ENCODE data around the gene KHK.
"Not testable (repeated sequence)": the region's sequence is repeated elsewhere in the genome, so short reads cannot be mapped to it uniquely, and the experiment has no call there.

KHK gene

DNA sequence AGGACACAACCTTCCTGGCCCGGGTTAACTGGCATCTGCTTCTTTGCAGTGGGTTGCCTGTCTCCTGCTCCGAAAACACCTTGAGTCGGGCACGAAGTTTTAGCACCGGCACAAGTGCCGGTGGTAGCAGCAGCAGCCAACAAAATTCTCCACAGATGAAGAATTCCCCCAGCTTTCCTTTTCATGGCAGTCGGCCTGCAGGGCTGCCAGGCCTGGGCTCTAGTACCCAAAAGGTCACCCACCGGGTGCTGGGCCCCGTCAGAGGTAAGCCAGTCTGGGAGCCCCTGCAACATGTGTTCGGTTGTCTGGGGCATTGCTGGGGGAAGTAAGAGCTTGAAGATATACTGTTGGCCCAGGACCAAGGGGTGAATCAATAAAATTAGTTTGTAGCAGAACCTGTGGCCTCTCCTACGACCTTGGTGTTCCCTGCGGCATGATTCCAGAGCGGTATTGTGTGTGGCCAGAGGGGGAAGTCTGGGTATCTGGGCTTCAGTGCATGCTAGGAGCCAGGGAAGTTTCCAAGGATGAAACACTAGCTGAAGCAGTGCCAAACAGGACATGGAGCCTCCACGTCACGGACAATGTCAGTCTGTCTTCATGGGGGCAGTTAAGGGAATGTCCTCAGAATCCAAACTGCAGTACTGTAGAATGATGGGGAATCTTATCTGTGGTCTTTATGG is 27.3 kb upstream of the KHK start:
- in situ Hi-C loops (cut with MboI; ENCODE audit: low sequenced_read_pairs) = no loop called here

DNA sequence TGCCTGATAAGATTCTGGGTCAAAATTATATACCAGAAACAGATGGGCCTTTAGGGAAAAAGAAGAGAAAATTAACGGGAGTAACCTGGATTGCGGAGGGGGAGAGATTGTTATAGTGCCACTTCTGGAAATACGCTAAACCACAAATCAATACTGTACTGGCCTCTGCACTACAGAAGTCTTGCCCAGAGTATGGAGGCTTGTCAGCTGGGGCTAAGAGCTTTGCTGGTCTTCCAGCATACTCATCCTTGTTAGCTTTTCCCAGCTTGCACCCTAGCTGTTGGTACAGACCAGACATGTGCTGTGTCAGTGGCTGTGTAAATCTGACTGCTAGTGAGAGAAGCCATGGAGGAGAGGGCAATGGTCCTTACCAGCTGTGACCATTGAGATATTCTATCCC is 26.2 kb upstream of the KHK start:
- in situ Hi-C loops (cut with MboI; ENCODE audit: low sequenced_read_pairs) = no loop called here

DNA sequence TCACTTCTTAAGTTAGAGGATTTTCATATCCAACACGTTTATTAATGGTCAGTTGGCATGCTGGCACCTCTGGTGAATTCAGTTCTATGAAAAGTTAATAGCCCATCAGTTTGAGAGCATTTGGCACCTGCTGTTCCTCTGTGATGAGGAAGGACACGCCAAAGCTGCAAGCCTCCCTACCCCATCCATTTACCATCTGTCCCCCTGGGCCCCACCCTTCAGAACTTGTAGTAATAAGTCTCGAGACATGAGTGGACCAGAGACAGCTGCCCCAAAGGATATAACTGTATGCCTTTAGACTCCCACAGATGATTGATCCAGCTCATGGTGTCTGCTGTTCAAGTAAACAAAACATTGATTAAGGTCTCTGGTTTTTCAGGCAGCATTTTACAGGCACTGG is 21.4 kb upstream of the KHK start:
- in situ Hi-C loops (cut with MboI; ENCODE audit: low sequenced_read_pairs) = no loop called here

DNA sequence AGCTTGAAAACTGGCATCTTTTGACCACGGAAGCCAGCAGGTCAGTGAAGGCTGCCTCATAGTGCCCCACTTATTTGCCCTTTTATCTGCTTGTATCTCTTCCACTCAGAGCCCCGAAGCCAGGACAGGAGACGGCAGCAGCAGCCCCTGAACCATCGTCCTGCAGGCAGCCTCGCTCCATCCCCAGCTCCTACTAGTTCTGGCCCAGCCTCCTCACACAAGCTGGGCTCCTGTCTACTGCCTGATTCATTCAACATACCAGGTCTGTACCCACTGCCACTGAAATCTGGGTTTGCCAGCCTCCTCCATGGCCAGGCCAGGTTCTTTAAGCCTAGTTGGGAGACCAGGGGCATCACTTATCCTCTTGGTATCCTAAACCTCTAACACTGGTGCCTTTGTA is 19.2 kb upstream of the KHK start:
- in situ Hi-C loops (cut with MboI; ENCODE audit: low sequenced_read_pairs) = no loop called here

DNA sequence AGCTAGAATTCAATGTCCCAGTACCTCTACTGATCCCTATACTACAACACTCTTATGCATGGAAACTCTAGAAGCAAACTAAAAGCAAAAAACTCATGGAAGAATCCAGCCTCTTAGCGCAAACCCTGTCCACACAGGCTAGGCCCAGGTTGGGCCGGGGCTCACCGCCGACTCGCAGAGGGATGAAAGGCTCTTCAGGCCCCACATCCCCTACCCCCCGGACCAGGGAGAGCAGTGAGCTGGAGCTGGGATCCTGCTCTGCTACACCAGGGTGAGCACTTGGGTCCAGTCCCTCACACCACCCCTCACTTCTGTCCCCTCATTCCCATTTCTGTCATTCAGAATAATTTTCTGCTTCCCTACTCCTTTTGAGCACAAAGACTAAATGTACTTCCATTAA is 17.1 kb upstream of the KHK start:
- in situ Hi-C loops (cut with MboI; ENCODE audit: low sequenced_read_pairs) = no loop called here

DNA sequence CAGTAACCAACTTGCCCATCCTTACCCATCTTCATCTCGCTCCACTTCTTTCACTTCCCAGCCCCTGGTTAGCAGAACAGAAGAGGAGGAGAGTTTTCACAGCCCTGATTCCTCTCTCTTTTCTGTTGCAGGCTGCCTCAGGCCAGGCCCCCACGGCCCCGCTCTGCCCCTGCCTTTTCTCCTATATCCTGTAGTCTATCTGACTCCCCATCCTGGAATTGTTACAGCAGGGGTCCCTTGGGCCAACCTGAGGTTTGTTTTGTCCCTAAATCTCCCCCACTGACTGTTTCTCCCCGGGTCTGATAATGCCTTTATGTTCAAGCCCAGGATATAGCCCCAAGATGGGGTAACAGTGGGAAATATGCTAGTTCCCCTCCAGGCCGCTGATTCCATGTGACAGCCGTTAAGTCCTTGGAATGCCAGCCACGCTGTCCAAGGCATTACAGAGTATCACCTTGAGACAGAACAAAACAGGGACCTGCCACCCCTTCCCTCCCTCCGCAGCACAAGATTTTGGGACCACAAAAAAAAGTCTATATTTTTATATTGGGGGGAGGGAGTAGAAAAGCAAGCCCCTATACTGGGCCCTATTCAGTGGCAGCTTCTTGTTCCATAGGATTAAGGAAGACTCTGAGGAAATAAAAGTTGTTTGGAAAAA is 16.5 kb upstream of the KHK start:
- in situ Hi-C loops (cut with MboI; ENCODE audit: low sequenced_read_pairs) = no loop called here

DNA sequence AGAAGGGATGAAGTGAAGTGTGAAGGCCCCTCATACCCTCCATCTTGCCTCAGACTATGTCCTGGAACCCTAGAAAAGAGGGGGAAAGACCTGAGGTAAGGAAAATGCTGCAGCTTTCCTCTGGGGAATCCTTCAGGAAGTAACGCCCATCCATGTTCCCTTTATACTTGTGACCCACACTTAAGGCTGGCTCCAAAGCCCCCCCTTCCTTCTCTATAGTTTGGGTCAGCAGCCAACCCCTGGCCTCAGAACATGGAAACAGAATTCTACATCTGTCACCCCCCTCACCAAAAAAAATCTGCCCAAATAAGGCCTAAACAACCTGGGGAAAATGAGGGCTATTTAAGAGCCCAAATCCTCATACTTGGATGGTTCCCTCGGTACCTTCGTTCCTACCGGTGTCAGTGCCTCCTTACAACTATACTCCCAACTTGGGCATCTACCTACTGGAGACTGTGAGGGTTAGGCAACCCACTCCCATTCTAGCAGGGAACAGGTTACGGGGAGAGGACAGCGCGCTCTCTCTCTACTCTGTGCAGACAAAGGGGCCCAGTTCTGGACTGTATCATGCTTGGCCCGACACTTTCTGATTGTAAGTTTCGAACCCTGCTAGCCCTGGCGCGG is 15.8 kb upstream of the KHK start:
- in situ Hi-C loops (cut with MboI; ENCODE audit: low sequenced_read_pairs) = no loop called here

DNA sequence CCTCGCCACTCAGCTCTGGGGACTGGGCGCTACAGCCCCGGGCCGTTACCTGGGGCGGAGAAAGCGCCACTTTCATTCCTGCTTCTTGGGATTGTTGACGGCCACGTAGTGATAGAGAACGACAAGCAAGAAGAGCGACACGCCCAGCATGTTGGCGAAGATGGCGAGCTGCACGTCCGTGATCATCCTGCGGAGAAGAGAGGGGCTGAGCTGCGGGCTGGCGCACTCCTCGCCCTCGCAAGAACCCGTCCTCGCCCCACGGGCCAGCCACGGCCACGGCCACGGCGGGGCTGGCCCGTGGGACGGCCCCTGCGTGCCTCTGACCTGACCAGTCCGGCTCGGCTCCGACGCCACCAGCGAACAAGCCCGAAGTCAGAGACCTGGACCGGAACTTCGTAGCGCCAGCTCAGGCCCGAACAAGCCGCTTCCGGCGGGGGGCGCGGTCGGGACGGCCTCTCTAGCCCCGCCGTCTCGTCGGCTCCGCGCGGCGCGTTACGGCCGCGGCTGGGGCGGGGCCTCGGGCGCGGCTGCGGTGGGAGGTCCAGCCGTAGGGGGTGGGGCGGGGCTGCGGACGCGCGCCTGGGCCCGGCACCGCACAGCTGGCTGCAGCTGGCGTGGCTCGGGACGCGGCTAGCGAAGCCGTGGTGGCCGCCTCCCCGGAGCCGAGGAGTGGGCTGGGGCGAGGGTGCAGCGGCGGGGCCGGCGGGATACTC is 15.1 kb upstream of the KHK start, which contains the start of gene OST4:
OST4 (minus strand) TSS at position 378 of the 713 bp plus-strand sequence.
- in situ Hi-C loops (cut with MboI; ENCODE audit: low sequenced_read_pairs) = no loop called here

DNA sequence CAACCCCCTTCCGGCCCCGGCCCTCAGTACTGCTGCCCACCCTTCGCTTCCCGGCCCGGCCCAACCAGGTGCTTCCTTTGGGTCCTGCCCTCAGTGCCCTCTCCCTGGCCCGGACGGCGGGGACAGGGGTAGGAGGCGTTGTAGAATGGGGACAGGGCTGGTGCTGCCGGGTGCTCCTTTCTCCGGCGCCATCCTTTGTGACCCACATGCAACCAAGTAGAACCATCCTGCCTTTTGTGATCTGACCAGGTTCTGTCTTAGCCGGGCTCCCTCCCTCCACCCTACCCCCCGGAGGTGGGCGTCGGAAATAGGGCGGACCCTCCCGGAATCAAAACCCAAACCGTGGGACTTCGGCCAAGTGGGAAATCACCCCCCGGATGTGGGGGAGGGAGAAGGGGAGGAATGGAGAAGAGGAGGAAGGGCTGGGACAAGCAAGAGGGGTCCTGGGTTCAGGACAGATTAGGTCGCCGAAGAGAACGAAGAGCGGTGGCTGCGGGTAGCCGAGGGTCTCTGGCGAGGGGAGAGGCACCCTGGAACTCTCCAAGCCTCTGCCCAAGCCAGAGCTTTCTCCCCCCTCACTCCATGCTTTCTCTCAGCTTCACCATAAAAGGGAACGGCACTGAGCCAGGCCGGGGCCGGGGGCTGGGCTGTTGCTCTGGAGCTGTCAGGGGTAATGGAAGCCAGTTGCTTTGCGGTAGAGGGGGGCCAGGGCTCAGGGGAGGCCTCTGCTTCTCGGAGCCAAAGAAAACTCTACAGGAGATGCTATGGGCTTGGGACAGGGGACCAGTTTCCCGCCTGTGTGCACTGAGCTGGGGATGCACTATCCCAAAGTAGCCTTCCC is 14.4 kb upstream of the KHK start:
- in situ Hi-C loops (cut with MboI; ENCODE audit: low sequenced_read_pairs) = no loop called here

DNA sequence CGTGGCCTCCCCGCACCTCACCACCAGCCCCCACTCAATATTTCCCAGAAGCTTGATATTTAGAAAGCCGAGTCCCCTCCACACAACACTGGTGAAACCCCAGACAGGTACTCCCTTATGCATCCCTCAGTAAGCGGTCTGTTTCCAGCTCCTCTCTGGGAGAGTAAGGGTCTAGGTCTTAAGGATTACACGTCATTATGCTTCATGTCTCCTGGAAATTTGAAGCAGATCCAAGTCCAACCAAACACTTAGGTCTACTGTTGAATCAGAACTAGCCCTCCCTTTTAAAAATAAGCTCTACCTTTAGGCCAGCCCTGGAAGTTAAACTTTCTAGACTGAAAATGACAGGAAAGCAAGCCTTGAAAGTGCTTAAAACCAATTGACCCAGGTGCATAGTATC is 13.7 kb upstream of the KHK start:
- in situ Hi-C loops (cut with MboI; ENCODE audit: low sequenced_read_pairs) = no loop called here

DNA sequence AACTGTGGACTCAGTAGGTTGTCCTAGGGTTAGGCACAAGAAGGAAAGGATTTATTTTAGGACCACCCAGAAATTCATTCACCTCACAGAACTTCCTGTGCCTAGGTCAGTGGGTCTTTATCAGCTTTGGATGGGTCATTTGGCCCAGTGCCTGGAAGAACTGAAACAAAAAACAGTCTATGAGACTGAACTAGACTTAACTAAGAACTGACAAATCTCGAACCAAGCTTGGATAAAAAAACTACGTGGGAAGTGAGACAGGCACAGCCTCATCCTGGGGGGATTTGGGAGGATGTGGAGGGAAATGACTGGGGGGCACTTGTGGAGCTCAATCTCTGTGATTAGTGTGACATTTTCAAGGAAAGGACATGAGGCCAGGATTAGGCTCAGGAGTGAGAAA is 12.8 kb upstream of the KHK start:
- in situ Hi-C loops (cut with MboI; ENCODE audit: low sequenced_read_pairs) = no loop called here

DNA sequence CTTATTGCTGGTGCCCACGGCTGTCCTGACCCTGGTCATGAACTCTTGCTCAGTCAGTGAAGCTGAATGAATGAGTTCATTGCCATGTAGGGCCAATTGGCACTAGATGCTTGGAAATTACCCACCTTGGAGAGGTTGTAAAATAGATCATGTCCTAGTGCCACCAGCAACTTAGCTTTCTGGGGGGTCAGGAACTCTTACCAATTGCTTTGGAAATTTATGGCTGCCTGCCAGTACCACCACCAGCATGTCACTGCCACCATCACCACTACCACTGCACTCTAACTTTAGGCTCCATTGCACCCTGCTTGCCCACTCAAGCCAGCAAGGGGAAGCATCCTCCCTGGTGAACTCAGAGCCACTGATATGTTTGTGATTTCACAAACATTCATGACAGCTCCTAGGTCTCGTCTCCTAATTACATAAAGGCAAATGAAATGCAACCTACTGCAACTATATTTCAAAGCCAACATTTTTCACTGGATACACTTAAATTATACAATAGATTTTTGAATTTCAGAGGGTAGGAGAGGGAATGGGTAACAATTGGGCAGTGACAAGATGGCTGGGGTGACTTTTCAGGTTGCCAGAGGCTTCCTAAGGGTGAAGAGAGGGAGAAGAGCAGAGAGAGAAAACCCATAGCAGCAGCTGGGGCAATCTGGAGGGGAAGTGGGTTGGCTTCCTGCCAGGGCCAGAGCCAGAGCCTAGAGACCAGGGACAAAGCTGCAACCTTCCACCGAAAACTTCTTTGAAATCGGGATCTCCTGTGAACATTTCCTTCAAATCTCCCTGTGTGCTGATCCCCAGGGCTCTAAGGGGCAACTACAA is 11.6 kb upstream of the KHK start:
- in situ Hi-C loops (cut with MboI; ENCODE audit: low sequenced_read_pairs) = no loop called here

DNA sequence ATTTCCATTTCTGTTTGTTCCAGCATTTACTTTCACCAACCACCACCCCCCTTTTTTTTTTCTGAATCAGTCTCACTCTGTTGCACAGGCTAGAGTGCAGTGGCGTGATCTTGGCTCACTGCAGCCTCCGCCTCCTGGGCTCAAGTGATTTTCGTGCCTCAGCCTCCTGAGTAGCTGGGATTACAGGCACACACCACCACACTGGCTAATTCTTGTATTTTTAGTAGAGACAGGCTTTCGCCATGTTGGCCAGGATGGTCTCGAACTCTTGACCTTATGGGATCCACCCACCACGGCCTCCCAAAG is 11.1 kb upstream of the KHK start:
- in situ Hi-C loops (cut with MboI; ENCODE audit: low sequenced_read_pairs) = not testable (repeated sequence)

DNA sequence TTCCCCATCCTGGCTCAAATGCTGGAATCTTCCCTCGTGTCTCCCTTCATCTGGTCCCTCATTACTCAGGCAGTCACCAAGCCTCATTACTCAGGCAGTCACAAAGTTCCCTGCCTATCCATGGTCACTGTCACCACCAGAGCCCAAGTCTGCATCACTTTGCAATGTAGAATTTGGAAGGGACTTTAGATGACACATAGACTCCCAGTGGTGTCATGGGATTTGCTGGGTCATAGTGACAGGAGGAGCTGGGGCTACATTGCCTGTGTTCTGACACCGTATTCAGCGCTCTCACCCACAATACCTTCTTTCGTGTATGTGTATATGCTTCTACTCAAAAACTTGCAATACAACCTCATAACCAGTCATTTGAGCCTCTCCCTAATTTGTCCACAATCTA is 10.2 kb upstream of the KHK start:
- in situ Hi-C loops (cut with MboI; ENCODE audit: low sequenced_read_pairs) = no loop called here

DNA sequence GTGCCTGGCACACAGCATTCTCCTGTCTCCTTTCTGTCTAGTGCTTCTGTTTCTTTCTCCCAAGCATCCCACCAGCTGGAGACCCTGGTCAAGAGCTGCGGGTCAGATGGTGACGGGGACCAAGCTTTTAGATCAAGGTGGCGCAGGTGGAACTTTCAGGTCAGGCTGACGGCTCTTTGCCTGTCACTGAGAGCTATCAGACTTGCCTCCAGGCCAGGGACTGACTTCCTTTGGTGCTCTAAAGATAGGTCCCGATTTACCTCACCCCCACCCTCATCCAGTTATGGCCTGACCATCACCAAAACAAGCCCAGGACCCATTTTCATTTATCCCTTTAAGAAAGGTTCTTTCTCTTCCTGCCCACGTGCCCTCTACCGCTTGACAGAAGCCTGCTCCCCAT is 9.3 kb upstream of the KHK start:
- in situ Hi-C loops (cut with MboI; ENCODE audit: low sequenced_read_pairs) = no loop called here

DNA sequence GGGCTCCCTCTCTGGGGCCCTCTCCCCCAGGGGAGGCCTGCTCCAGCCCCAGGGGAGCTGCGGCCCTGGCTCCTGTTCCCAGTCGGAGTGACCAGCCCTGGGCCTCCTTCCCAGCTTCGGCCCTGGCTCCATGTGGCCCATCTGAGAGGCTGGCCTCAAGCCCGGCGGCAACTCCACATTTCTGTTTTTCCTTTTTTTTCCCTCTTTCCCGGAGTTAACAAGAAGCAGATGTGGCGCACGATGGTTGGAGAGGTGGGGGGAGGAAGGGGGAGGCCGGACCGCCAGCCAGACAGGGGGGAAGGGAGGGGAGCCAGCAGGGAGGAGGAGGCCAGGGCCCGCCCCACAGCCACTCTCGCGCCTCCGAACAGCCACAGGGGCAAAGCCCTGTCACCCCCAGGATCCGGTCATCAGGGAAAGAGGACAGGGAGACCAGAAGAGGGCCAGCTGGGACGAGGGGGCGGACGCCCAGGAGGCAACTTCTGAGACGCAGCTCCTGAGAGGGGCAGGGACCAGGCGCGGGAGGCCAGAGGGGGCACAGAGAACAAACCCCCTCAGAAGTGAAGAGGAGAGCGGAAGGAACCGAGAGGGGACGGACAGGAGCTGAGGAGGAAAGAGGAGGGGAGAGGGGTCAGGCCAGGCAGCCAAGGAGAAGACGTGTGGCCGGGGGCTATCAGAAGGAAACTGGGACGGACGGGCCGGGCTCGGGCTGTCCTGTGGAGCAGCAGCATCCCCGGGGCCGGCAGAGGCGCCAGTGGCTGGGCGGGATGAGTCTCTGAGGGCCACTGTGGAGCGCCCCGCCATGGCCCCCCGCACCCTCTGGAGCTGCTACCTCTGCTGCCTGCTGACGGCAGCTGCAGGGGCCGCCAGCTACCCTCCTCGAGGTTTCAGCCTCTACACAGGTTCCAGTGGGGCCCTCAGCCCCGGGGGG is 8.0 kb upstream of the KHK start, which contains the start of gene EMILIN1:
EMILIN1 (plus strand) TSS at position 349 of the 928 bp plus-strand sequence; CDS start at position 800, 451 bp downstream.
- in situ Hi-C loops (cut with MboI; ENCODE audit: low sequenced_read_pairs) = no loop called here

DNA sequence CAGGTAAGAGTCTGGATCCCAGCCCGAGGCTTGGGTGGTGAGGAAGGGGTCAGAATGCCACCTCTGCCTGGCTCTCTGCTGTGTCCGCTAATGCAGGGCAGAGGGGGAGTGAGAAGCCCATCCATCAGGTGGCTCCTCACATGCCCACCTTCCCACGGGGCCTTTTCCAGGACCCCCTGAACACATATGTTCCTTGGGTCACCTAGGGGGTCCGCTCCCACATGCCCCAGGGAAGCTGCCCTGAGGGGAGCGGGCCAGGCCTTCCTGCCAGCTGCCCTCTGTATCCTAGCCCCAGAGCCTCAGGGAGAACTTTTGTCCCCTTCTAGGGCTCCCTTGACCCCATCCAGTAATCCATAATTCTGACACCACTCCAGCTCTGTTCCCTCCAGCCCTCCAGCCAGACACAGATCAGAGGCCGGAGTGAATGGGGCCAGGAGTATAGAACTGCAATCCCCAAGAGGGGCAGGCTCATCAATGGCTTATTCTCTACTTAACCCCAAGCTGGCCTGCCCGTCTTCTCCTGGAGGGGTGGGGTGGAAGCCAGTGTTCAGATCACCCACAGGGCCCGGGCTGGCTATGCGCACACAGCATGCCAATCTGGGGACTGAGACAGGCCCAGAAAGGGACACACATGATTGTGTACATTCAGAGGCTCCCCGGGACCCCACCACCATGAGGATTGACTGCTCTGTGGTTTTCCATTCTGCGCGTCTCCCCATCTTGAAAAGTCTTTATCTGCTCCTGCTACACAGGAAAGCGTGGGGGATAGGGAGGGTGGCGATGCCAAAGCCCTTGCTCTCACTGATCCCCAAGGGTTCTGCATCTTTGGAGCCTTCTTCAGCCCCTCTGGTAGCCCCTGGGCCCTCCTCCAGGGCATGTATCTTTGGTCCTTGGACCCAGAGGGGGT is 7.1 kb upstream of the KHK start:
- in situ Hi-C loops (cut with MboI; ENCODE audit: low sequenced_read_pairs) = no loop called here

DNA sequence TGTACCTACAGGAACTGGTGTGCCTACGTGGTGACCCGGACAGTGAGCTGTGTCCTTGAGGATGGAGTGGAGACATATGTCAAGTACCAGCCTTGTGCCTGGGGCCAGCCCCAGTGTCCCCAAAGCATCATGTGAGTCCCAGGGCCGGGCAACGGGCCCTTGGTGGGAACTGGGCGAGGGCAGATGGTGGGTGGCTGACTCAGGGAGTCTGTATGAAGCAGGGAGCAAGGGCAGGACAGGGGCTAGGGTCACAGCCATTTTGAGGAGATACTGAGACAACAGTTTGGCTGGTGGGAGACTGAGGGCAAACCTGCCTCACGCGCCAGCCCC is 6.5 kb upstream of the KHK start:
- in situ Hi-C loops (cut with MboI; ENCODE audit: low sequenced_read_pairs) = no loop called here
